Adipocyte (in vitro differentiated cells): ENCODE data around the gene PTPRF.
"Not testable (repeated sequence)": the region's sequence is repeated elsewhere in the genome, so short reads cannot be mapped to it uniquely, and the experiment has no call there.

Experiments
- DNase-seq: peaks from one replicate; pipeline ENCODE4 v3.0.0-alpha.2; 2015; ENCODE audit warnings: low read depth
- H3K27me3 ChIP-seq: replicated peaks from 2 replicates; pipeline ENCODE4 v1.7.0; 2013; ENCODE audit warnings: mild to moderate bottlenecking, low read length, moderate library complexity; ENCODE audit not compliant: control insufficient read depth, insufficient read depth
- H3K36me3 ChIP-seq: 2 replicates; pipeline ENCODE4 v1.7.0; 2013; ENCODE audit warnings: low read length, mild to moderate bottlenecking, moderate library complexity; ENCODE audit not compliant: control insufficient read depth, insufficient read depth, severe bottlenecking
- H3K4me1 ChIP-seq: 2 replicates; pipeline ENCODE4 v1.7.0; 2013; ENCODE audit warnings: mild to moderate bottlenecking, low read length, moderate library complexity; ENCODE audit not compliant: control insufficient read depth, insufficient read depth
- H3K4me3 ChIP-seq: 2 replicates; pipeline ENCODE4 v1.7.0; 2013; ENCODE audit warnings: mild to moderate bottlenecking, low read length, moderate library complexity
- H3K9ac ChIP-seq: 2 replicates; pipeline ENCODE4 v1.7.0; 2013; ENCODE audit warnings: mild to moderate bottlenecking, low read length, moderate library complexity
- H3K9me3 ChIP-seq: 2 replicates; pipeline ENCODE4 v1.7.0; 2013; ENCODE audit warnings: mild to moderate bottlenecking, low read length, moderate library complexity; ENCODE audit not compliant: control insufficient read depth

The PTPRF gene

GRCh38 chr1:43621386-43621785 is 90.7 kb downstream of the PTPRF start:
- Histone ChIP-seq H3K27me3 (no peaks in the 10 kb centered on the region), H3K9me3 (no peaks in the 10 kb centered on the region), H3K4me3 (no peak overlapping the region), H3K4me1 (peaks cover 2% of the 10 kb centered on the region), H3K9ac (no peak overlapping the region), H3K36me3 (peaks cover 59% of the 10 kb centered on the region)
- DNase-seq, result no peak

- peaks cover 55% of the 10 kb centered on the region for H3K36me3 ChIP-seq
- no peak overlapping the region for H3K9ac ChIP-seq
- no peaks in the 10 kb centered on the region for H3K27me3 ChIP-seq
- no peak overlapping the region for H3K4me3 ChIP-seq
- H3K9me3 ChIP-seq, result no peaks in the 10 kb centered on the region
- DNase-seq, result no peak
- peaks cover 2% of the 10 kb centered on the region for H3K4me1 ChIP-seq
These were observed 91.2 kb downstream of the PTPRF start for GRCh38 chr1:43621861-43622260.

- Histone ChIP-seq H3K4me1 (peaks cover 2% of the 10 kb centered on the region), H3K36me3 (peaks cover 49% of the 10 kb centered on the region), H3K4me3 (no peak overlapping the region), H3K27me3 (no peaks in the 10 kb centered on the region), H3K9ac (no peak overlapping the region), H3K9me3 (no peaks in the 10 kb centered on the region)
- DNase-seq, result peak; percentile 6
These were observed 91.8 kb downstream of the PTPRF start for GRCh38 chr1:43622471-43622870.

- Histone ChIP-seq H3K9ac (no peak overlapping the region), H3K4me3 (no peak overlapping the region), H3K27me3 (no peaks in the 10 kb centered on the region), H3K36me3 (peaks cover 42% of the 10 kb centered on the region), H3K9me3 (no peaks in the 10 kb centered on the region), H3K4me1 (peaks cover 2% of the 10 kb centered on the region)
- peak; percentile 48 for DNase-seq
These were observed 92.5 kb downstream of the PTPRF start for GRCh38 chr1:43622901-43623780.

- H3K9me3 ChIP-seq, result no peaks in the 10 kb centered on the region
- H3K36me3 ChIP-seq, result peaks cover 24% of the 10 kb centered on the region
These were observed 94.5 kb downstream of the PTPRF start for GRCh38 chr1:43625063-43625780.

GRCh38 chr1:43632135-43632670 is 101.5 kb downstream of the PTPRF start:
- H3K4me1 ChIP-seq, result no peaks in the 10 kb centered on the region
- H3K27me3 ChIP-seq, result no peaks in the 10 kb centered on the region
- no peaks in the 10 kb centered on the region for H3K9me3 ChIP-seq
- no peak overlapping the region for H3K9ac ChIP-seq
- DNase-seq, result no peak
- no peak overlapping the region for H3K4me3 ChIP-seq
- no peaks in the 10 kb centered on the region for H3K36me3 ChIP-seq

More at GRCh38 chr1:43625063-43625780, 94.5 kb downstream of the PTPRF start:
- H3K27me3 ChIP-seq, result no peaks in the 10 kb centered on the region
- peaks cover 2% of the 10 kb centered on the region for H3K4me1 ChIP-seq
- DNase-seq, result no peak
- H3K9ac ChIP-seq, result no peak overlapping the region
- H3K4me3 ChIP-seq, result no peak overlapping the region

GRCh38 chr1:43634721-43635120 is 104.0 kb downstream of the PTPRF start:
- Histone ChIP-seq H3K27me3 (no peaks in the 10 kb centered on the region), H3K9me3 (no peaks in the 10 kb centered on the region), H3K9ac (no peak overlapping the region), H3K4me1 (no peaks in the 10 kb centered on the region), H3K36me3 (no peaks in the 10 kb centered on the region), H3K4me3 (no peak overlapping the region)
- peak; percentile 10 for DNase-seq

GRCh38 chr1:43636006-43636641 is 105.4 kb downstream of the PTPRF start:
- Histone ChIP-seq H3K36me3 (no peaks in the 10 kb centered on the region), H3K4me3 (no peak overlapping the region), H3K9ac (no peak overlapping the region), H3K4me1 (no peaks in the 10 kb centered on the region), H3K9me3 (no peaks in the 10 kb centered on the region), H3K27me3 (no peaks in the 10 kb centered on the region)
- DNase-seq, result no peak

GRCh38 chr1:43637267-43637666 is 106.6 kb downstream of the PTPRF start:
- Histone ChIP-seq H3K27me3 (no peaks in the 10 kb centered on the region), H3K4me3 (no peak overlapping the region), H3K9ac (no peak overlapping the region), H3K36me3 (no peaks in the 10 kb centered on the region), H3K4me1 (no peaks in the 10 kb centered on the region), H3K9me3 (no peaks in the 10 kb centered on the region)
- no peak for DNase-seq

GRCh38 chr1:43638381-43638780 is 107.7 kb downstream of the PTPRF start:
- H3K4me3 ChIP-seq, DNase-seq, H3K27me3 ChIP-seq, H3K9ac ChIP-seq, H3K4me1 ChIP-seq, H3K9me3 ChIP-seq, H3K36me3 ChIP-seq: not testable (repeated sequence)
